Measurements from ENCODE around the gene CISD2. TPM values are rescaled to one million over a fixed set of nuclear protein-coding genes. Genes with fewer than 3 reads are reported as not detected.
A peak's percentile ranks its signal among the peaks of the same experiment; 100 is the strongest.
"Not testable (repeated sequence)": the region's sequence is repeated elsewhere in the genome, so short reads cannot be mapped to it uniquely, and the experiment has no call there.

The CISD2 gene
- total RNA-seq, 1 donor from 2014 or later: 78.6 TPM

- H4K20me1 ChIP-seq (ENCODE audit: low read depth): no peaks in the 10 kb centered on the region
- no peak for TF ChIP-seq EZH2 (IDR thresholded peaks at IDR 0.05)
- TF ChIP-seq, protein P1, sequence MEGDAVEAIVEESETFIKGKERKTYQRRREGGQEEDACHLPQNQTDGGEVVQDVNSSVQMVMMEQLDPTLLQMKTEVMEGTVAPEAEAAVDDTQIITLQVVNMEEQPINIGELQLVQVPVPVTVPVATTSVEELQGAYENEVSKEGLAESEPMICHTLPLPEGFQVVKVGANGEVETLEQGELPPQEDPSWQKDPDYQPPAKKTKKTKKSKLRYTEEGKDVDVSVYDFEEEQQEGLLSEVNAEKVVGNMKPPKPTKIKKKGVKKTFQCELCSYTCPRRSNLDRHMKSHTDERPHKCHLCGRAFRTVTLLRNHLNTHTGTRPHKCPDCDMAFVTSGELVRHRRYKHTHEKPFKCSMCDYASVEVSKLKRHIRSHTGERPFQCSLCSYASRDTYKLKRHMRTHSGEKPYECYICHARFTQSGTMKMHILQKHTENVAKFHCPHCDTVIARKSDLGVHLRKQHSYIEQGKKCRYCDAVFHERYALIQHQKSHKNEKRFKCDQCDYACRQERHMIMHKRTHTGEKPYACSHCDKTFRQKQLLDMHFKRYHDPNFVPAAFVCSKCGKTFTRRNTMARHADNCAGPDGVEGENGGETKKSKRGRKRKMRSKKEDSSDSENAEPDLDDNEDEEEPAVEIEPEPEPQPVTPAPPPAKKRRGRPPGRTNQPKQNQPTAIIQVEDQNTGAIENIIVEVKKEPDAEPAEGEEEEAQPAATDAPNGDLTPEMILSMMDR (IDR thresholded peaks at IDR 0.05): no peak
- TF ChIP-seq EZH2phosphoT487 (IDR thresholded peaks at IDR 0.05): no peak
- no peaks in the 10 kb centered on the region for H3K36me3 ChIP-seq
- DNase-seq (ENCODE audit: low spot score): no peak
- no peak overlapping the region for H3K9ac ChIP-seq
- H3K27ac Mint-ChIP-seq: peak overlapping the region; percentile 92
- H3K4me3 ChIP-seq: peak overlapping the region; percentile 53
- H3K79me2 ChIP-seq (ENCODE audit: low read depth): peaks cover 89% of the 10 kb centered on the region
- H3K4me1 Mint-ChIP-seq: peaks cover 33% of the 10 kb centered on the region
- H3K4me2 ChIP-seq: peak overlapping the region; percentile 76
- H3K9me3 Mint-ChIP-seq: peaks cover 12% of the 10 kb centered on the region
- no peaks in the 10 kb centered on the region for H3K27me3 ChIP-seq
- peak overlapping the region; percentile 98 for H3K27ac ChIP-seq
- peak overlapping the region; percentile 85 for H2AFZ ChIP-seq (replicated peaks)
- peak overlapping the region; percentile 83 for H3K4me3 Mint-ChIP-seq
- peaks cover 32% of the 10 kb centered on the region for H3K36me3 Mint-ChIP-seq
- peaks cover 15% of the 10 kb centered on the region for H3F3A ChIP-seq (ENCODE audit: low read depth)
- peaks cover 7% of the 10 kb centered on the region for H3K27me3 Mint-ChIP-seq (ENCODE audit: insufficient read depth, low read depth)
- H3K4me1 ChIP-seq: peaks cover 28% of the 10 kb centered on the region
- H3K9me3 ChIP-seq (ENCODE audit: low read depth): no peaks in the 10 kb centered on the region
Observed at GRCh38 chr4:102868153-102868780, 525 bp upstream of the CISD2 start.

- Histone ChIP-seq H3K27ac (peak overlapping the region; percentile 98), H3F3A (ENCODE audit: low read depth) (peaks cover 15% of the 10 kb centered on the region), H2AFZ (replicated peaks) (peak overlapping the region; percentile 85), H3K9ac (peak overlapping the region; percentile 70), H3K4me3 (peak overlapping the region; percentile 53), H3K4me2 (peak overlapping the region; percentile 76), H3K36me3 (no peaks in the 10 kb centered on the region), H3K4me1 (peaks cover 28% of the 10 kb centered on the region), H3K9me3 (ENCODE audit: low read depth) (no peaks in the 10 kb centered on the region), H4K20me1 (ENCODE audit: low read depth) (no peaks in the 10 kb centered on the region), H3K79me2 (ENCODE audit: low read depth) (peaks cover 90% of the 10 kb centered on the region), H3K27me3 (no peaks in the 10 kb centered on the region)
- TF ChIP-seq, protein P1 (IDR thresholded peaks at IDR 0.05): no peak
- TF ChIP-seq EZH2phosphoT487 (IDR thresholded peaks at IDR 0.05) (no peak), EZH2 (IDR thresholded peaks at IDR 0.05) (no peak)
- Mint-ChIP-seq H3K36me3 (peaks cover 38% of the 10 kb centered on the region), H3K4me1 (peaks cover 33% of the 10 kb centered on the region), H3K27ac (peak overlapping the region; percentile 97), H3K9me3 (peaks cover 20% of the 10 kb centered on the region), H3K27me3 (ENCODE audit: insufficient read depth, low read depth) (peaks cover 7% of the 10 kb centered on the region), H3K4me3 (peak overlapping the region; percentile 95)
- DNase-seq (ENCODE audit: low spot score): no peak
Observed at GRCh38 chr4:102869569-102870197, 891 bp downstream of the CISD2 start.

DNA sequence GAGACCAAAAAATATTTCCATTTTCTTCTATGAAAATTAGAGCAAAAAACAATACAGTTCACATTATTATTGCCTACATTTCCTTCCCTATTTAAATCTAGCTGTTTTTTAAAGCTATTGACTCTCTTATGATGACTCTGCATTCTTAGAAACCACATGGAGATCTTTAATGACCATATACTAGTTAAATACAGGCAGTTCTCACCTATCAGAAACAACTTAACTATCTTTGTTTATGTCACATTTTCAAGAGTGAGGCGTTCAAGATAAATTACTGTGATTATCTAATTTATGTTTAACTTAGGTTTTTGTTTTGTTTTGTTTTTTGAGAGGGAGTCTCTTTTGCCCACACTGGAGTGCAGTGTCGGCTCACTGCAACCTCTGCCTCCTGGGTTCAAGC lies 3.0 kb downstream of the CISD2 start:
- Mint-ChIP-seq H3K27ac (no peak overlapping the region), H3K9me3 (peaks cover 34% of the 10 kb centered on the region), H3K4me1 (peaks cover 29% of the 10 kb centered on the region), H3K4me3 (no peak overlapping the region), H3K27me3 (ENCODE audit: insufficient read depth, low read depth) (peaks cover 12% of the 10 kb centered on the region), H3K36me3 (peaks cover 49% of the 10 kb centered on the region)
- Histone ChIP-seq H3K4me3 (no peak overlapping the region), H3K9ac (no peak overlapping the region), H4K20me1 (ENCODE audit: low read depth) (no peaks in the 10 kb centered on the region), H3K9me3 (ENCODE audit: low read depth) (peaks cover 3% of the 10 kb centered on the region), H2AFZ (replicated peaks) (no peak overlapping the region), H3K4me1 (peaks cover 25% of the 10 kb centered on the region), H3K4me2 (no peak overlapping the region), H3K79me2 (ENCODE audit: low read depth) (peaks cover 92% of the 10 kb centered on the region), H3K36me3 (peaks cover 11% of the 10 kb centered on the region), H3F3A (ENCODE audit: low read depth) (peaks cover 15% of the 10 kb centered on the region), H3K27me3 (no peaks in the 10 kb centered on the region), H3K27ac (no peak overlapping the region)
- DNase-seq (ENCODE audit: low spot score): no peak
- TF ChIP-seq EZH2 (IDR thresholded peaks at IDR 0.05): no peak
- TF ChIP-seq, protein P1 (IDR thresholded peaks at IDR 0.05): no peak

GRCh38 chr4:102877477-102878106 lies 8.8 kb downstream of the CISD2 start:
- H3K27ac ChIP-seq: not testable (repeated sequence)

GRCh38 chr4:102878349-102878748 lies 9.6 kb downstream of the CISD2 start:
- H3K36me3 ChIP-seq: peaks cover 19% of the 10 kb centered on the region
- not testable (repeated sequence) for DNase-seq (ENCODE audit: low spot score); H3K27me3 Mint-ChIP-seq (ENCODE audit: insufficient read depth, low read depth); H3K4me1 Mint-ChIP-seq; H2AFZ ChIP-seq (replicated peaks); H3K27me3 ChIP-seq; H3K4me3 ChIP-seq; H3K27ac ChIP-seq; H3K4me1 ChIP-seq; H4K20me1 ChIP-seq (ENCODE audit: low read depth); H3K27ac Mint-ChIP-seq; H3F3A ChIP-seq (ENCODE audit: low read depth); H3K4me3 Mint-ChIP-seq; H3K9ac ChIP-seq; H3K4me2 ChIP-seq
- H3K79me2 ChIP-seq (ENCODE audit: low read depth): peaks cover 92% of the 10 kb centered on the region
- H3K36me3 Mint-ChIP-seq: peaks cover 56% of the 10 kb centered on the region
- H3K9me3 Mint-ChIP-seq: peaks cover 49% of the 10 kb centered on the region
- H3K9me3 ChIP-seq (ENCODE audit: low read depth): peaks cover 13% of the 10 kb centered on the region

More at GRCh38 chr4:102877477-102878106, 8.8 kb downstream of the CISD2 start:
- peaks cover 63% of the 10 kb centered on the region for H3K36me3 Mint-ChIP-seq
- not testable (repeated sequence) for DNase-seq (ENCODE audit: low spot score); H3K4me3 Mint-ChIP-seq; H3K4me3 ChIP-seq; H3K27me3 Mint-ChIP-seq (ENCODE audit: insufficient read depth, low read depth); H2AFZ ChIP-seq (replicated peaks); H3K27ac Mint-ChIP-seq; H3K9ac ChIP-seq; H3K4me1 Mint-ChIP-seq; H3K4me2 ChIP-seq; H3K4me1 ChIP-seq; H3K27me3 ChIP-seq; H3F3A ChIP-seq (ENCODE audit: low read depth); H4K20me1 ChIP-seq (ENCODE audit: low read depth)
- Histone ChIP-seq H3K79me2 (ENCODE audit: low read depth) (peaks cover 92% of the 10 kb centered on the region), H3K9me3 (ENCODE audit: low read depth) (peaks cover 13% of the 10 kb centered on the region), H3K36me3 (peaks cover 19% of the 10 kb centered on the region)
- H3K9me3 Mint-ChIP-seq: peaks cover 54% of the 10 kb centered on the region

Data from neural progenitor cell (in vitro differentiated cells).